Astrocyte of the hippocampus (primary cell): ENCODE results near the gene ITPRIP.
A peak's percentile ranks its signal among the peaks of the same experiment; 100 is the strongest.

Source experiments
- DNase-seq: peaks from one replicate; pipeline ENCODE4 v3.0.0; 2011; ENCODE audit warnings: low read depth, low spot score

ITPRIP gene

GRCh38 chr10:104340641-104341040, 2.4 kb upstream of the ITPRIP start:
- DNase-seq: no peak

- DNase-seq: no peak
Measured at GRCh38 chr10:104340111-104340526, 1.9 kb upstream of the ITPRIP start.

- DNase-seq: peak; percentile 88
Measured at GRCh38 chr10:104339469-104340110, 1.3 kb upstream of the ITPRIP start.

- no peak for DNase-seq
Measured at GRCh38 chr10:104337521-104337984, 712 bp downstream of the ITPRIP start.

- peak; percentile 90 for DNase-seq
Measured at GRCh38 chr10:104336821-104337467, 1.3 kb downstream of the ITPRIP start.

GRCh38 chr10:104334965-104335650, 3.2 kb downstream of the ITPRIP start:
- peak; percentile 11 for DNase-seq

GRCh38 chr10:104334561-104334960, 3.7 kb downstream of the ITPRIP start:
- DNase-seq: no peak

GRCh38 chr10:104333728-104334373, 4.4 kb downstream of the ITPRIP start:
- peak; percentile 3 for DNase-seq

GRCh38 chr10:104333032-104333727, 5.1 kb downstream of the ITPRIP start:
- peak; percentile 7 for DNase-seq

GRCh38 chr10:104332243-104333031, 5.8 kb downstream of the ITPRIP start:
- DNase-seq: peak; percentile 35

GRCh38 chr10:104331208-104331838, 6.9 kb downstream of the ITPRIP start:
- DNase-seq: peak; percentile 72

GRCh38 chr10:104330168-104331110, 7.8 kb downstream of the ITPRIP start:
- DNase-seq: peak; percentile 76

- DNase-seq: peak; percentile 69
Measured at GRCh38 chr10:104329735-104330134, 8.5 kb downstream of the ITPRIP start.

GRCh38 chr10:104328896-104329710, 9.2 kb downstream of the ITPRIP start:
- DNase-seq: peak; percentile 85

- no peak for DNase-seq
Measured at GRCh38 chr10:104328646-104328895, 9.7 kb downstream of the ITPRIP start.

GRCh38 chr10:104327745-104328645, 10.3 kb downstream of the ITPRIP start:
- DNase-seq: peak; percentile 91

- DNase-seq: no peak
Measured at GRCh38 chr10:104326991-104327610, 11.2 kb downstream of the ITPRIP start.
